Smooth muscle cell (in vitro differentiated cells): ENCODE data around the gene CMTR1. TPM values are rescaled to one million over a fixed set of nuclear protein-coding genes. Genes with fewer than 3 reads are reported as not detected.
"Not testable (repeated sequence)": the region's sequence is repeated elsewhere in the genome, so short reads cannot be mapped to it uniquely, and the experiment has no call there.

Experiments used
- DNase-seq: peaks from one replicate; lab custom pipeline; 2025; ENCODE audit not compliant: unreplicated experiment; lab: John Stamatoyannopoulos, UW
- H2AFZ ChIP-seq: fragments of 200-600 bp; sonication (generic); 2 replicates; pipeline ENCODE4 v1.6.0; 2016; ENCODE audit warnings: antibody characterized with exemption, low read depth, mild to moderate bottlenecking
- H3F3A ChIP-seq: fragments of 200-600 bp; sonication (generic); 2 replicates; pipeline ENCODE4 v1.6.0; 2017; ENCODE audit warnings: antibody characterized with exemption, low read depth
- H3K27ac ChIP-seq: fragments of 200-600 bp; sonication (generic); 2 replicates; pipeline ENCODE4 v1.5.1; 2016; ENCODE audit warnings: low read depth, mild to moderate bottlenecking
- H3K27me3 ChIP-seq: fragments of 200-600 bp; sonication (generic); 2 replicates; pipeline ENCODE4 v1.6.1; 2016; ENCODE audit warnings: low read depth, mild to moderate bottlenecking
- H3K36me3 ChIP-seq: fragments of 200-600 bp; sonication (generic); 2 replicates; pipeline ENCODE4 v1.5.1; 2016; ENCODE audit warnings: low read depth
- H3K4me1 ChIP-seq: fragments of 200-600 bp; sonication (generic); 2 replicates; pipeline ENCODE4 v1.5.1; 2016; ENCODE audit warnings: low read depth
- H3K4me2 ChIP-seq: fragments of 200-600 bp; sonication (generic); 2 replicates; pipeline ENCODE4 v1.6.0; 2016; ENCODE audit warnings: mild to moderate bottlenecking
- H3K4me3 ChIP-seq: fragments of 200-600 bp; sonication (generic); 2 replicates; pipeline ENCODE4 v1.5.1; 2016; ENCODE audit warnings: mild to moderate bottlenecking
- H3K79me2 ChIP-seq: fragments of 200-600 bp; sonication (generic); 2 replicates; pipeline ENCODE4 v1.6.0; 2016; ENCODE audit warnings: low read depth, mild to moderate bottlenecking
- H3K9ac ChIP-seq: fragments of 200-600 bp; sonication (generic); 2 replicates; pipeline ENCODE4 v1.6.0; 2016; ENCODE audit warnings: low read depth
- H3K9me3 ChIP-seq: fragments of 200-600 bp; sonication (generic); replicated peaks from 2 replicates; pipeline ENCODE4 v1.5.1; 2016; ENCODE audit warnings: low read depth
- H4K20me1 ChIP-seq: fragments of 200-600 bp; sonication (generic); 2 replicates; pipeline ENCODE4 v1.6.0; 2016; ENCODE audit warnings: low read depth
- CTCF ChIP-seq: fragments of 200-600 bp; sonication (generic); IDR thresholded peaks from 2 replicates; pipeline ENCODE4 v1.5.1; 2017; ENCODE audit warnings: borderline replicate concordance, mild to moderate bottlenecking, antibody characterized with exemption; ENCODE audit not compliant: insufficient read depth, poor library complexity, severe bottlenecking
- WGBS: methylation state at CpG from one replicate; pipeline ENCODE4 v1.1.7; 2016; ENCODE audit warnings: low lambda C conversion rate; 5-methylcytosine and 5-hydroxymethylcytosine counted together
- polyA plus RNA-seq: library from polyadenylated mRNA; unstranded; fragments of >200 nt; fragmentation: Nextera tagmentation; extraction: Ambion mirVana; gene quantifications from 2 replicates; pipeline ENCODE4 v1.2.1, GENCODE V29; 2016
- total RNA-seq: library from RNA; depleted of rRNA; stranded (reverse); fragments of >200 nt; gene quantifications from 2 replicates; pipeline ENCODE4 v1.2.3, GENCODE V29; 2014

CMTR1 gene
- total and polyA plus RNA-seq, 2 experiments from 2014 or later, result 19.3 to 20.0 TPM

DNA sequence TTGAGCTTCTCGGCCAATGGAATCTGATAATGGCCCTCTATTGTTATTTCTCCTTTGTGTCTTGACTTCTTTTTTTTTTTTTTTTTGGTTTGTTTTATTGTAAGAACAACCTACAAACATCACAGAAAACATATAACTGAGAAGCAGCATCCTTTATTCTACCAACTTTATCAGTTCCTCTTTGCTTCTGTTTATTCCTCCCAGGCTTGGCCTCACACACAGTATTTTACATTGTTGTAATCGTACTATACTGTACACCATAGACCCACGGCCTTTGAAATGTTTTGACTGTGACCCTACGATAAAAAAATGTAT is 67.2 kb downstream of the CMTR1 start:
- Histone ChIP-seq H3K27ac (no peak overlapping the region), H3K27me3 (no peaks in the 10 kb centered on the region), H3K4me1 (peaks cover 8% of the 10 kb centered on the region), H2AFZ (peak overlapping the region; percentile 77), H3F3A (no peaks in the 10 kb centered on the region), H4K20me1 (peaks cover 7% of the 10 kb centered on the region), H3K36me3 (no peaks in the 10 kb centered on the region), H3K4me3 (peak overlapping the region; percentile 67), H3K9ac (no peak overlapping the region), H3K4me2 (peak overlapping the region; percentile 87), H3K9me3 (no peaks in the 10 kb centered on the region), H3K79me2 (no peaks in the 10 kb centered on the region)
- no peak for DNase-seq
- 71% methylated on average over 4 of the region's 4 CpGs for WGBS
- TF ChIP-seq CTCF, result no peak

GRCh38 chr6:37500904-37501303 is 67.9 kb downstream of the CMTR1 start:
- H3K9me3 ChIP-seq, result not testable (repeated sequence)
- WGBS, result 97% methylated on average over 6 of the region's 6 CpGs

DNA sequence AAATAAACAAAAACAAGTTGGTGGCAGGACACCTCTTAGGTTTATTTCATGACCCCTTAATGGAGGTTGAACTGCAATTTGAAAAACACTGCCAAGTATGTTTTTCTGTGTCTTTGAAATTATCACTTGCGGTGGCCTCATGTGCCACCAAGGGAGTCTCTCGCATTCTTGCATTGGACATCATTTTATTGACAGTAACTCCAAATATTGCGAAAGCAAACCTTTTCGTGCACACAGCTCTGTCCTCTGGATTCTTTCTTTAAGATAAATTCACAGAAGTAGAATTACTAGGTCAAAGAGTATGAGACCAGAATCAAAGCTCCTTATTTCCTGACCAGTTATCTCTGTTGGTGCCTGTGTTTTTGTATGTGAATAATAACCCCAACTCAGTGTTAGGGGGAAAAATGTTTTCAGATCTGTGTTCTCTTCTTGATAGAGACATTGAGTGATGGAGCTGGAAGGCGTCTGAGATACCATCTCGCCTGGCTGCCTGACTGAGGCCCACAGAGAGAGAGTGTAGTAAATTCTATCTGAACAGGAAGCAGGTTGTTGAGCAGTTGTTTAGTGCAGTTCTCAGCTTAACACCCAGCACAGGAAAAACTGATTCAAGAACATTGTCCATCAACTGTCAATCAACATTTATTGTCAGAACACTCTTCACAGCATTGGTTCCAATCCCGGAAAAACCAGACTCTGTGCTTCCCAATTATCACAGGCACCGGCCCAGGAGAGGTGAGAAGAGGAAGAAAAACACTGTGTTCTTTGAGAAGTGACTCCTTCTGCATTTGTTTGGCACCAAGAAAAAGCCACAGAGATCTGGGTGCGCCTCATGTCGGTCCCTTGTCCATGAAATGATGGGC is 68.8 kb downstream of the CMTR1 start:
- Histone ChIP-seq H3F3A (no peaks in the 10 kb centered on the region), H3K4me3 (no peak overlapping the region), H3K9me3 (no peaks in the 10 kb centered on the region), H3K4me1 (peaks cover 8% of the 10 kb centered on the region), H3K36me3 (no peaks in the 10 kb centered on the region), H4K20me1 (no peaks in the 10 kb centered on the region), H3K79me2 (no peaks in the 10 kb centered on the region), H3K4me2 (no peak overlapping the region), H2AFZ (no peak overlapping the region), H3K9ac (no peak overlapping the region), H3K27me3 (peaks cover 3% of the 10 kb centered on the region), H3K27ac (no peak overlapping the region)
- no peak for TF ChIP-seq CTCF
- DNase-seq, result no peak
- 84% methylated on average over 10 of the region's 10 CpGs for WGBS

More at GRCh38 chr6:37500904-37501303, 67.9 kb downstream of the CMTR1 start:
- not testable (repeated sequence) for H3K4me1 ChIP-seq, H3K4me2 ChIP-seq, H3K9ac ChIP-seq, H3F3A ChIP-seq, H3K36me3 ChIP-seq, H4K20me1 ChIP-seq, H3K27ac ChIP-seq, H3K27me3 ChIP-seq, H3K4me3 ChIP-seq, DNase-seq, H3K79me2 ChIP-seq, H2AFZ ChIP-seq

DNA sequence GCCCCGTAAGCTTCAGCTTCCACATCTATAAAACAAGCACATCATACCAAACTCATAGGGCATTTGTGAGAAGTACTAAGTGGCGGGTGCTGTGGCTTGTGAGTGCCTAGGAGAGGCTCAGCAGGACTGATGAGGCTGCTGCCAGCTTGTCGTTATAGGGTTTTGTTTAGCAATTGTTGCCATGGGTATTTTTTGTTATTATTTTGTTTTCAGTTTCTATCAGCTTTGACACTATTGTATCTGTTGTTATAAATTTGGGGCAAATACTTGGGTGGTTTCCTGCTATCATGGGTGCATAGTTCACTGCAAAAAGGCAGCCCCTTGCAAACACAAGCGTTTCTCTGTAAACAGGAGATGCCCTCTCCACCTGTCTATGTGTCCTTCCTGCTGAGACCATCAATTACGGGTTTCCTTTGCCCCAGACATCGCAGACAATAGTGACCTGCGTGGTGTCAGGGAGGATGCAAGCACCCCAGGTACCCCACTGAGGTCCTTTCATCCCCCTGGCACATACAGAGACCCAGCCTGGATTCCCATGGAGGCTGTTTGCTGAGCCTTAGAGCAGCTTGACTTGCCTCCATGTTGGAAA is 69.8 kb downstream of the CMTR1 start:
- 73% methylated on average over 7 of the region's 7 CpGs for WGBS
- Histone ChIP-seq H3K36me3 (no peaks in the 10 kb centered on the region), H4K20me1 (no peaks in the 10 kb centered on the region), H3K9ac (no peak overlapping the region), H3K9me3 (no peaks in the 10 kb centered on the region), H2AFZ (no peak overlapping the region), H3F3A (no peaks in the 10 kb centered on the region), H3K4me3 (no peak overlapping the region), H3K4me1 (peaks cover 8% of the 10 kb centered on the region), H3K4me2 (no peak overlapping the region), H3K27me3 (peaks cover 3% of the 10 kb centered on the region), H3K79me2 (no peaks in the 10 kb centered on the region), H3K27ac (no peak overlapping the region)
- DNase-seq, result no peak
- no peak for TF ChIP-seq CTCF
